HG03342 (cell line): Measurements from ENCODE around the gene CPED1.
"Not testable (repeated sequence)": the region's sequence is repeated elsewhere in the genome, so short reads cannot be mapped to it uniquely, and the experiment has no call there.

Experiments
- ATAC-seq: cut with Tn5 transposase; IDR thresholded peaks from one replicate; pipeline ENCODE4 v1.9.1; 2021; ENCODE audit warnings: mild to moderate bottlenecking, moderate library complexity; ENCODE audit not compliant: unreplicated experiment

Gene CPED1

GRCh38 chr7:121273467-121274167 lies 285.1 kb downstream of the CPED1 start:
- no peak for ATAC-seq

- no peak for ATAC-seq
These were observed 286.0 kb downstream of the CPED1 start for GRCh38 chr7:121274467-121274866.

- no peak for ATAC-seq
These were observed 286.7 kb downstream of the CPED1 start for GRCh38 chr7:121275204-121275603.

GRCh38 chr7:121276313-121276712 lies 287.8 kb downstream of the CPED1 start:
- no peak for ATAC-seq

GRCh38 chr7:121278120-121279021 lies 289.9 kb downstream of the CPED1 start:
- peak; percentile 100 for ATAC-seq

- ATAC-seq: no peak
These were observed 290.6 kb downstream of the CPED1 start for GRCh38 chr7:121279060-121279620.

GRCh38 chr7:121279822-121280221 lies 291.3 kb downstream of the CPED1 start:
- ATAC-seq: no peak

- no peak for ATAC-seq
These were observed 292.1 kb downstream of the CPED1 start for GRCh38 chr7:121280656-121281055.

GRCh38 chr7:121282129-121282528 lies 293.6 kb downstream of the CPED1 start:
- no peak for ATAC-seq

GRCh38 chr7:121285066-121285667 lies 296.7 kb downstream of the CPED1 start:
- ATAC-seq: no peak

GRCh38 chr7:121286186-121286585 lies 297.7 kb downstream of the CPED1 start:
- no peak for ATAC-seq

- ATAC-seq: no peak
These were observed 298.5 kb downstream of the CPED1 start for GRCh38 chr7:121286742-121287734.

- no peak for ATAC-seq
These were observed 300.4 kb downstream of the CPED1 start for GRCh38 chr7:121288894-121289293.

- ATAC-seq: not testable (repeated sequence)
These were observed 301.4 kb downstream of the CPED1 start for GRCh38 chr7:121289930-121290329.

- no peak for ATAC-seq
These were observed 306.0 kb downstream of the CPED1 start for GRCh38 chr7:121294448-121294992.

GRCh38 chr7:121297843-121298242 lies 309.3 kb downstream of the CPED1 start:
- no peak for ATAC-seq

GRCh38 chr7:121298831-121299239 lies 310.3 kb downstream of the CPED1 start:
- no peak for ATAC-seq

- no peak for ATAC-seq
These were observed 312.3 kb downstream of the CPED1 start for GRCh38 chr7:121300685-121301420.
